CD4-positive, alpha-beta T cell (primary cell): ENCODE results near the gene ANKRD44. TPM values are rescaled to one million over a fixed set of nuclear protein-coding genes. Genes with fewer than 3 reads are reported as not detected.

Experiments
- ATAC-seq: fragments of 200-7000 bp; cut with Tn5 transposase; one replicate; pipeline ENCODE4 v1.10.0; 2022; ENCODE audit warnings: mild to moderate bottlenecking; ENCODE audit not compliant: poor library complexity
- CTCF ChIA-PET: fragments of 350-600 bp; sonication (Branson Sonifier 250); formaldehyde crosslinking; loops from one replicate; lab custom pipeline; 2021; ENCODE audit warnings: antibody characterized with exemption, inconsistent platforms; lab: Charles Lee
- POLR2A ChIA-PET: fragments of 350-600 bp; sonication (Branson Sonifier 250); formaldehyde crosslinking; loops from one replicate; lab custom pipeline; 2021; ENCODE audit warnings: antibody characterized with exemption, inconsistent platforms; lab: Charles Lee
- DNase-seq, 14 experiments: peaks; one replicate each; pipeline ENCODE4 v3.0.0-alpha.2; 2013 to 2020; ENCODE audit warnings: mixed read lengths in 2 of 14
- H3K27ac ChIP-seq, 2 donors: one replicate each; pipeline versions ENCODE4 v1.5.1 to v1.7.0; 2013; ENCODE audit warnings: low read length in 2 of 2, low read depth in 1 of 2, mild to moderate bottlenecking in 1 of 2
- H3K27me3 ChIP-seq, 2 experiments: 1 replicate in 1 of 2; 2 replicates in 1 of 2; pipeline versions ENCODE4 v1.6.1 to v1.7.0; 2013; ENCODE audit warnings: low read length in 2 of 2, control low read depth in 1 of 2, mild to moderate bottlenecking in 1 of 2, moderate library complexity in 1 of 2; ENCODE audit not compliant: insufficient read depth in 2 of 2, control insufficient read depth in 1 of 2
- H3K36me3 ChIP-seq: one replicate; pipeline ENCODE4 v1.6.1; 2013; ENCODE audit warnings: low read length, control low read depth; ENCODE audit not compliant: insufficient read depth
- H3K4me1 ChIP-seq: one replicate; pipeline ENCODE4 v1.6.1; 2013; ENCODE audit warnings: low read length, control low read depth; ENCODE audit not compliant: insufficient read depth
- H3K4me3 ChIP-seq: one replicate; pipeline ENCODE4 v1.5.1; 2013; ENCODE audit warnings: mild to moderate bottlenecking, low read length, moderate library complexity
- H3K9me3 ChIP-seq, 2 experiments: 1 replicate in 1 of 2; 2 replicates in 1 of 2; pipeline versions ENCODE4 v1.6.1 to v1.7.0; 2013; ENCODE audit warnings: low read length in 2 of 2, mild to moderate bottlenecking in 2 of 2, control low read depth in 1 of 2, moderate library complexity in 1 of 2; ENCODE audit not compliant: control insufficient read depth in 1 of 2, insufficient read depth in 1 of 2
- H3K27ac Mint-ChIP-seq: one replicate; pipeline ENCODE4 v1.8.0; 2020; ENCODE audit warnings: mixed read lengths
- H3K27me3 Mint-ChIP-seq: one replicate; pipeline ENCODE4 v1.8.0; 2021; ENCODE audit warnings: mixed read lengths
- H3K36me3 Mint-ChIP-seq: one replicate; pipeline ENCODE4 v1.8.0; 2021; ENCODE audit warnings: low read depth, mixed read lengths
- H3K4me1 Mint-ChIP-seq: one replicate; pipeline ENCODE4 v1.8.0; 2021; ENCODE audit warnings: low read depth, mixed read lengths
- H3K4me3 Mint-ChIP-seq: one replicate; pipeline ENCODE4 v1.8.0; 2020; ENCODE audit warnings: mild to moderate bottlenecking, mixed read lengths
- H3K9me3 Mint-ChIP-seq: one replicate; pipeline ENCODE4 v1.8.0; 2020; ENCODE audit warnings: mixed read lengths
- intact Hi-C, 2 experiments: fragments of 100-400 bp; cut with DNase I in 1 of 2; cut with micrococcal nuclease in 1 of 2; formaldehyde crosslinking; loops; one replicate each; pipeline versions ENCODE4 v1.15.1 to v1.9.0; 2023 to 2025; cut with DNase I, micrococcal nuclease
- total RNA-seq, 174 experiments: library from RNA in 2 of 174; stranded (reverse) in 2 of 174; gene quantifications; one replicate each; pipeline ENCODE4 v1.2.3 and lab custom pipeline; 2021 to 2026
- TF ChIP-seq, protein P1 (sequence below): fragments of 200-600 bp; IDR thresholded peaks from one replicate; pipeline ENCODE4 v1.8.0; 2022; ENCODE audit warnings: antibody characterized with exemption, mild to moderate bottlenecking

ANKRD44 gene
- total RNA-seq, 2 experiments from 2014 or later, result 170 to 186 TPM

GRCh38 chr2:197163712-197164140, 146.9 kb downstream of the ANKRD44 start:
- Mint-ChIP-seq H3K27me3 (no peaks in the 10 kb centered on the region), H3K4me1 (peaks cover 89% of the 10 kb centered on the region), H3K27ac (peak overlapping the region; percentile 81), H3K36me3 (peaks cover 63% of the 10 kb centered on the region), H3K4me3 (no peak overlapping the region), H3K9me3 (no peaks in the 10 kb centered on the region)
- H3K36me3 ChIP-seq, result peaks cover 29% of the 10 kb centered on the region
- DNase-seq (no peak), ATAC-seq (no peak)
- no peak overlapping the region for H3K4me3 ChIP-seq
- POLR2A ChIA-PET, result interaction anchor here (1.1 kb wide), 1 partner anchor 77 kb away, joined by 3 read pairs; no protein-coding TSS in a partner anchor
- H3K27me3 ChIP-seq, result no peaks in the 10 kb centered on the region
- H3K9me3 ChIP-seq, result no peaks in the 10 kb centered on the region
- intact Hi-C loops, result no loop called here
- peaks cover 61% of the 10 kb centered on the region for H3K4me1 ChIP-seq
- CTCF ChIA-PET, result interaction anchor here (1.2 kb wide), 1 partner anchor 50 kb away, joined by 4 read pairs; no protein-coding TSS in a partner anchor
- no peak overlapping the region for H3K27ac ChIP-seq
- TF ChIP-seq, protein P1, sequence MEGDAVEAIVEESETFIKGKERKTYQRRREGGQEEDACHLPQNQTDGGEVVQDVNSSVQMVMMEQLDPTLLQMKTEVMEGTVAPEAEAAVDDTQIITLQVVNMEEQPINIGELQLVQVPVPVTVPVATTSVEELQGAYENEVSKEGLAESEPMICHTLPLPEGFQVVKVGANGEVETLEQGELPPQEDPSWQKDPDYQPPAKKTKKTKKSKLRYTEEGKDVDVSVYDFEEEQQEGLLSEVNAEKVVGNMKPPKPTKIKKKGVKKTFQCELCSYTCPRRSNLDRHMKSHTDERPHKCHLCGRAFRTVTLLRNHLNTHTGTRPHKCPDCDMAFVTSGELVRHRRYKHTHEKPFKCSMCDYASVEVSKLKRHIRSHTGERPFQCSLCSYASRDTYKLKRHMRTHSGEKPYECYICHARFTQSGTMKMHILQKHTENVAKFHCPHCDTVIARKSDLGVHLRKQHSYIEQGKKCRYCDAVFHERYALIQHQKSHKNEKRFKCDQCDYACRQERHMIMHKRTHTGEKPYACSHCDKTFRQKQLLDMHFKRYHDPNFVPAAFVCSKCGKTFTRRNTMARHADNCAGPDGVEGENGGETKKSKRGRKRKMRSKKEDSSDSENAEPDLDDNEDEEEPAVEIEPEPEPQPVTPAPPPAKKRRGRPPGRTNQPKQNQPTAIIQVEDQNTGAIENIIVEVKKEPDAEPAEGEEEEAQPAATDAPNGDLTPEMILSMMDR, result no peak

GRCh38 chr2:197161774-197162173, 148.8 kb downstream of the ANKRD44 start:
- CTCF ChIA-PET, result no interaction called here
- Mint-ChIP-seq H3K9me3 (peaks cover 3% of the 10 kb centered on the region), H3K27me3 (no peaks in the 10 kb centered on the region), H3K27ac (peak overlapping the region; percentile 81), H3K4me3 (peak overlapping the region; percentile 18), H3K36me3 (peaks cover 67% of the 10 kb centered on the region), H3K4me1 (peaks cover 85% of the 10 kb centered on the region)
- TF ChIP-seq, protein P1, result no peak
- Histone ChIP-seq H3K27ac (peak overlapping the region in 1 of 2 donors; percentile 47), H3K4me3 (no peak overlapping the region), H3K9me3 (no peaks in the 10 kb centered on the region), H3K27me3 (no peaks in the 10 kb centered on the region), H3K36me3 (peaks cover 21% of the 10 kb centered on the region), H3K4me1 (peaks cover 57% of the 10 kb centered on the region)
- intact Hi-C loops, result no loop called here
- POLR2A ChIA-PET, result interaction anchor here (0.9 kb wide), 1 partner anchor 11 kb away, joined by 3 read pairs; no protein-coding TSS in a partner anchor
- ATAC-seq (no peak), DNase-seq (no peak)

DNA sequence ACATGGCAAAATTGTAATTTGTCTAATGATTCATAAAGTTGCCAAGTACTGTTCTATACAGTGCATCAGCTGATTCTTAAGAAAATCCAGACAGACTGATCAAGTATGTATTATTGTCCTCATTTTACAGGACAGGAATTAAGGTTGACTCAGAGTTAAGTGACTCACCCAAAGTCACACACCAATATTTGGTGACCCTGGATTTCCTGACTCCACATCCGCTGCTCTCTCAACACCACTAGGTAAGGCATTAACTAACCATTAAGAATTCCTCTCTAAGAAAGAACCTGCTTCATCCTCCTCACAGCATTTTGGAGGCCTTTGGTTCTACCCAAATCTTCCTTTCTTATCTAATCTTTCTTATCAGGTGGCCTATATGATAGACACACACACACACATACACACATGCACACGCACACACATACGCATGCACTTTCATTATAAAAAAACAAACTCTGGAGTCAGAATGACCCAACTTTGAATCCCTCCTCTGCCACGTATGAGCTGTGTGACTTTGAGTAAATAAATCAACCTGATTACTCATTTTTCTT, 150.8 kb downstream of the ANKRD44 start:
- no peaks in the 10 kb centered on the region for H3K9me3 ChIP-seq
- Mint-ChIP-seq H3K4me3 (peak overlapping the region; percentile 3), H3K27ac (peak overlapping the region; percentile 81), H3K36me3 (peaks cover 71% of the 10 kb centered on the region), H3K4me1 (peaks cover 80% of the 10 kb centered on the region), H3K9me3 (peaks cover 8% of the 10 kb centered on the region), H3K27me3 (no peaks in the 10 kb centered on the region)
- ATAC-seq (peak; percentile 83), DNase-seq (peak in 6 of 14 experiments; percentile 12 to 72 (median 56))
- no peak overlapping the region for H3K4me3 ChIP-seq
- CTCF ChIA-PET, result interaction anchor here (0.8 to 1.5 kb wide), 5 partner anchors 9 to 32 kb away, joined by 3 to 5 read pairs (median 4); no protein-coding TSS in a partner anchor
- POLR2A ChIA-PET, result interaction anchor here (1.2 kb wide), 1 partner anchor 39 kb away, joined by 3 read pairs; no protein-coding TSS in a partner anchor
- no peaks in the 10 kb centered on the region for H3K27me3 ChIP-seq
- H3K27ac ChIP-seq, result peak overlapping the region in 1 of 2 donors; percentile 51
- TF ChIP-seq, protein P1, result no peak
- peaks cover 12% of the 10 kb centered on the region for H3K36me3 ChIP-seq
- peaks cover 50% of the 10 kb centered on the region for H3K4me1 ChIP-seq
- intact Hi-C loops, result no loop called here
